ENCODE measurements around the gene GRIK5. TPM values are rescaled to one million over a fixed set of nuclear protein-coding genes. Genes with fewer than 3 reads are reported as not detected.

GRIK5 gene, protein sequence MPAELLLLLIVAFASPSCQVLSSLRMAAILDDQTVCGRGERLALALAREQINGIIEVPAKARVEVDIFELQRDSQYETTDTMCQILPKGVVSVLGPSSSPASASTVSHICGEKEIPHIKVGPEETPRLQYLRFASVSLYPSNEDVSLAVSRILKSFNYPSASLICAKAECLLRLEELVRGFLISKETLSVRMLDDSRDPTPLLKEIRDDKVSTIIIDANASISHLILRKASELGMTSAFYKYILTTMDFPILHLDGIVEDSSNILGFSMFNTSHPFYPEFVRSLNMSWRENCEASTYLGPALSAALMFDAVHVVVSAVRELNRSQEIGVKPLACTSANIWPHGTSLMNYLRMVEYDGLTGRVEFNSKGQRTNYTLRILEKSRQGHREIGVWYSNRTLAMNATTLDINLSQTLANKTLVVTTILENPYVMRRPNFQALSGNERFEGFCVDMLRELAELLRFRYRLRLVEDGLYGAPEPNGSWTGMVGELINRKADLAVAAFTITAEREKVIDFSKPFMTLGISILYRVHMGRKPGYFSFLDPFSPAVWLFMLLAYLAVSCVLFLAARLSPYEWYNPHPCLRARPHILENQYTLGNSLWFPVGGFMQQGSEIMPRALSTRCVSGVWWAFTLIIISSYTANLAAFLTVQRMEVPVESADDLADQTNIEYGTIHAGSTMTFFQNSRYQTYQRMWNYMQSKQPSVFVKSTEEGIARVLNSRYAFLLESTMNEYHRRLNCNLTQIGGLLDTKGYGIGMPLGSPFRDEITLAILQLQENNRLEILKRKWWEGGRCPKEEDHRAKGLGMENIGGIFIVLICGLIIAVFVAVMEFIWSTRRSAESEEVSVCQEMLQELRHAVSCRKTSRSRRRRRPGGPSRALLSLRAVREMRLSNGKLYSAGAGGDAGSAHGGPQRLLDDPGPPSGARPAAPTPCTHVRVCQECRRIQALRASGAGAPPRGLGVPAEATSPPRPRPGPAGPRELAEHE
- total RNA-seq (under 1 TPM; 0.31 to 0.39 TPM), polyA plus RNA-seq (not detected)

DNA sequence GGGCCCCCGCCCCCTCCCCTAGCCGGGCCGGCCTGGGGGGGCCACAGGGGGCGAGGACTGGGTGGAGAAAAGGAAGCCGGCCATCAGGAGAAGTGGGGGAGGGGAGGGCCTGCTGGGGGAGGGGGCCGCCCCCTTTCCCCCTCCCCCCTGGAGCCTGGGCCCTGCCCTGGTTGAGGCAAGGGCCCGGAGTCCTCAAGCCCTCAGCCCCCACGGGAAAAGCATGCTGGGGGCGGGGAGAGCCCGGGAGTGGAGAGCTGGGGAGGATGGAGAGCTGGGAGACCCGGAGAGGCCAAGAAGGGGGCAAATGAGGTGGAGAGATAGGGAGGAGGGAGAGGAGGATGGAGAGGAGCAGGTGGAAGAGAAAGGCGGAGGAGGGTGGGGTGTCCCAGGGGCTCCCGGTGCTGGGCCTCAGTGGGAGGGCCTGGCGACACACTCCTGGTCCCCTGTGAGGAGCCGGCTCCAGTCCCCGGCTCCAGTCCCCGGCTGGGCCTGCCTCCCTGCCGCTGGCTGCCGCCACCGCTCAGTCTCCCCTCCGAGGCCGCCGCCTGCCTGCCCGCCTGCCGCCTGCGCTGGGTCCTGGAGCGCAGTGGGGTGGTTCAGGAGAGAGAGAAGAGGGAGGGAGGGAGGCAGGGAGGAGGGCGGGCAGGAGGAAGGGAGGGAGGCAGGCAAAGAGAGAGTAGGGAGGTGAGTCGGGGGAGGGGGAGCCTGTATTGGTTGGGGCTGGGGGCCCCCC lies at the start of gene GRIK5:
TSS of gene GRIK5 (minus strand) at position 588 of the 733 bp plus-strand sequence. CDS start 4,436 bp downstream, outside the sequence.
- no peaks in the 10 kb centered on the region for H3K36me3 Mint-ChIP-seq
- Histone ChIP-seq H3K27ac (ENCODE audit: low read depth, low read length) (no peak within 1 kb of the TSS), H3K36me3 (ENCODE audit: insufficient read depth, low read length) (no peaks in the 10 kb centered on the region), H3K27me3 (ENCODE audit: insufficient read depth, low read length, poor library complexity, severe bottlenecking) (peaks cover 16% of the 10 kb centered on the region), H3K4me1 (ENCODE audit: insufficient read depth, low read length) (peaks cover 3% of the 10 kb centered on the region), H3K9me3 (ENCODE audit: low read length) (no peaks in the 10 kb centered on the region), H3K4me3 (ENCODE audit: low read length) (no peak within 1 kb of the TSS)
- H3K4me1 Mint-ChIP-seq, result peaks cover 0 to 4% (median 2%) of the 10 kb centered on the region in 3 donors
- ChIA-PET CTCF (no interaction called here), POLR2A (no interaction called here)
- peak within 1 kb of the TSS in 1 of 7 donors; percentile 74 for H3K4me3 Mint-ChIP-seq
- no peak for DNase-seq
- peak within 1 kb of the TSS in 2 of 8 donors; percentile 75 to 78 for H3K27ac Mint-ChIP-seq
- H3K27me3 Mint-ChIP-seq, result peaks cover 5 to 6% of the 10 kb centered on the region in 2 donors
- H3K9me3 Mint-ChIP-seq, result no peaks in the 10 kb centered on the region

- peaks cover 0 to 62% (median 9%) of the 10 kb centered on the region in 3 donors for H3K36me3 Mint-ChIP-seq
- CTCF ChIA-PET, result interaction anchor here (1.7 kb wide), 1 partner anchor 9 kb away, joined by 6 read pairs; no protein-coding TSS in a partner anchor
- peaks cover 7% of the 10 kb centered on the region for H3K36me3 ChIP-seq (ENCODE audit: insufficient read depth, low read length)
Measured at GRCh38 chr19:42117076-42117475, 47.1 kb upstream of the GRIK5 start.

DNA sequence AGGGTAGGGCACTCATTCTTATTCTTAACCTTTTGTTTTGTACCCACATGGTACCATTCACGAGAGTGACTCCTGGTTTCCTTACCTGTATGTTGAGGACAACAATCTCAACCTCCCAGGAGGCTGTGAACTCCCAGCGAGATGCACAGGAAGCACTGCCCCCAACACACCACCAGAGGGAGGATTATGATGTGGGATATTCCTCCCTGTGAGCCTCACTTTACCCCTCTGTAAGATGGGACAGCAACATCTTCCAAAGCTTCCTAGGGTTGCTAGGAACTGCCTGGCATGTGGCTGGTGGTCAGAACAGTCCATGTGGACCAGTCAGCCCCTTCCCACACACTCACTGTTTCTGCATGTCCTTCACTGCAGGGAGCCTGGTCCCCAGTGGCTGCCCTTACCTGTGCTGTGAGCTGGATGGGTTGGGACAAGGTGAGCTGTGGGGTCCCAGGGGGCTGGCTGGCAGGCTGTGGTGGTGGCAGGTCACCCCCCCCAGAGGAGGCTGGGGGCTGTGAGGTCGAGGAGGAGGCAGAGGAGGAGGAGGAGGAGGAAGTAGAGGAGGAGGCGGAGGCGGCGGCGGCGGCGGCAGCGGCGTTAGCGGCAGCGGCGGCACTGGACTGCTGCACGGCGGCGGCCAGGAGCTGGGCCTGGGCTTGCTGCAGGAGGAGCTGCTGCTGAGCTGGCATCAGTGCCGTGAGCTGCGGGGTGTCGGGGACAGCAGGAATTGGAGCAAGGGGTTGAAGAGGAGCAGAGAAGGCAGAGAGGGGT lies 46.5 kb upstream of the GRIK5 start:
- POLR2A ChIA-PET, result no interaction called here

More at GRCh38 chr19:42117076-42117475, 47.1 kb upstream of the GRIK5 start:
- Mint-ChIP-seq H3K27me3 (no peaks in the 10 kb centered on the region), H3K27ac (peak overlapping the region in 3 of 8 donors; percentile 27 to 96 (median 82)), H3K4me1 (peaks cover 19 to 27% (median 21%) of the 10 kb centered on the region in 3 donors), H3K4me3 (no peak overlapping the region), H3K9me3 (no peaks in the 10 kb centered on the region)
- Histone ChIP-seq H3K9me3 (ENCODE audit: low read length) (no peaks in the 10 kb centered on the region), H3K27me3 (ENCODE audit: insufficient read depth, low read length, poor library complexity, severe bottlenecking) (no peaks in the 10 kb centered on the region), H3K4me1 (ENCODE audit: insufficient read depth, low read length) (peaks cover 14% of the 10 kb centered on the region), H3K27ac (ENCODE audit: low read depth, low read length) (no peak overlapping the region), H3K4me3 (ENCODE audit: low read length) (no peak overlapping the region)
- no peak for DNase-seq
- POLR2A ChIA-PET, result no interaction called here

DNA sequence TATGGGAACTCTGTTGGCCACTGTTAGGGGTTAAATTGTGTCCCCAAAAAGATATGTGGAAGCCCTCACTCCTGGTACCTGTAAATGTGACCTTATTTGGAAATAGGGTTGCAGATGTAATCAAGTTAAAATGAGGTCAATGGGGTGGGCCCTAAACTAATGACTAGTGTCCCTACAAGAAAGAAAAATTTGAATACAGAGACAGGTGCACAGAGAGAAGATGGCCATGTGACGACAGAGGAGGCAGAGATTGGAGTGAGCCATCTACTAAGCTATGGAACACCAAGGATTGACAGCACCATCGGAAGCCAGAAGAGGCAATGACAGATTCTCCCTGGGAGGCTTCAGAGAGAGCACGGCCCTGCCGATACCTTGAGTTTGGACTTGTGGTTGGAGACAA lies 45.7 kb upstream of the GRIK5 start:
- peaks cover 6 to 13% (median 8%) of the 10 kb centered on the region in 3 donors for H3K4me1 Mint-ChIP-seq
- no peak for DNase-seq
- no peaks in the 10 kb centered on the region for H3K9me3 ChIP-seq (ENCODE audit: low read length)
- no peak overlapping the region for H3K4me3 Mint-ChIP-seq
- H3K27me3 Mint-ChIP-seq, result no peaks in the 10 kb centered on the region
- peak overlapping the region in 3 of 8 donors; percentile 4 to 22 (median 5) for H3K27ac Mint-ChIP-seq
- peaks cover 7% of the 10 kb centered on the region for H3K36me3 ChIP-seq (ENCODE audit: insufficient read depth, low read length)
- CTCF ChIA-PET, result interaction anchor here (2.8 kb wide), 1 partner anchor 17 kb away, joined by 9 read pairs; no protein-coding TSS in a partner anchor
- no peak overlapping the region for H3K27ac ChIP-seq (ENCODE audit: low read depth, low read length)
- no peaks in the 10 kb centered on the region for H3K27me3 ChIP-seq (ENCODE audit: insufficient read depth, low read length, poor library complexity, severe bottlenecking)
- peaks cover 0 to 73% (median 9%) of the 10 kb centered on the region in 3 donors for H3K36me3 Mint-ChIP-seq
- no peak overlapping the region for H3K4me3 ChIP-seq (ENCODE audit: low read length)
- H3K9me3 Mint-ChIP-seq, result no peaks in the 10 kb centered on the region
- POLR2A ChIA-PET, result no interaction called here
- H3K4me1 ChIP-seq (ENCODE audit: insufficient read depth, low read length), result peaks cover under 1% of the 10 kb centered on the region

More for the DNA sequence above, 46.5 kb upstream of the GRIK5 start:
- H3K4me1 ChIP-seq (ENCODE audit: insufficient read depth, low read length), result peaks cover 8% of the 10 kb centered on the region
- Mint-ChIP-seq H3K9me3 (no peaks in the 10 kb centered on the region), H3K27ac (peak overlapping the region in 4 of 8 donors; percentile 22 to 96 (median 54)), H3K36me3 (peaks cover 0 to 66% (median 9%) of the 10 kb centered on the region in 3 donors), H3K4me3 (no peak overlapping the region), H3K4me1 (peaks cover 14 to 21% (median 16%) of the 10 kb centered on the region in 3 donors), H3K27me3 (no peaks in the 10 kb centered on the region)
- peaks cover 7% of the 10 kb centered on the region for H3K36me3 ChIP-seq (ENCODE audit: insufficient read depth, low read length)
- DNase-seq, result no peak
- H3K27ac ChIP-seq (ENCODE audit: low read depth, low read length), result no peak overlapping the region
- H3K27me3 ChIP-seq (ENCODE audit: insufficient read depth, low read length, poor library complexity, severe bottlenecking), result no peaks in the 10 kb centered on the region
- CTCF ChIA-PET, result interaction anchor here (1.7 to 2.8 kb wide), 2 partner anchors 8 to 16 kb away, joined by 6 to 9 read pairs; no protein-coding TSS in a partner anchor
- no peaks in the 10 kb centered on the region for H3K9me3 ChIP-seq (ENCODE audit: low read length)
- no peak overlapping the region for H3K4me3 ChIP-seq (ENCODE audit: low read length)

- ChIA-PET POLR2A (no interaction called here), CTCF (interaction anchor here (1.5 to 2.8 kb wide), 2 partner anchors 8 to 18 kb away, joined by 6 to 9 read pairs; no protein-coding TSS in a partner anchor)
- H3K36me3 Mint-ChIP-seq, result peaks cover 0 to 77% (median 9%) of the 10 kb centered on the region in 3 donors
- no peaks in the 10 kb centered on the region for H3K9me3 Mint-ChIP-seq
- H3K27ac Mint-ChIP-seq, result no peak overlapping the region
- Histone ChIP-seq H3K9me3 (ENCODE audit: low read length) (no peaks in the 10 kb centered on the region), H3K27ac (ENCODE audit: low read depth, low read length) (no peak overlapping the region), H3K36me3 (ENCODE audit: insufficient read depth, low read length) (peaks cover 7% of the 10 kb centered on the region), H3K27me3 (ENCODE audit: insufficient read depth, low read length, poor library complexity, severe bottlenecking) (no peaks in the 10 kb centered on the region), H3K4me3 (ENCODE audit: low read length) (no peak overlapping the region), H3K4me1 (ENCODE audit: insufficient read depth, low read length) (no peaks in the 10 kb centered on the region)
- peaks cover 5 to 9% (median 5%) of the 10 kb centered on the region in 3 donors for H3K4me1 Mint-ChIP-seq
- no peaks in the 10 kb centered on the region for H3K27me3 Mint-ChIP-seq
- H3K4me3 Mint-ChIP-seq, result no peak overlapping the region
- no peak for DNase-seq
Measured at GRCh38 chr19:42115219-42115618, 45.2 kb upstream of the GRIK5 start.

DNA sequence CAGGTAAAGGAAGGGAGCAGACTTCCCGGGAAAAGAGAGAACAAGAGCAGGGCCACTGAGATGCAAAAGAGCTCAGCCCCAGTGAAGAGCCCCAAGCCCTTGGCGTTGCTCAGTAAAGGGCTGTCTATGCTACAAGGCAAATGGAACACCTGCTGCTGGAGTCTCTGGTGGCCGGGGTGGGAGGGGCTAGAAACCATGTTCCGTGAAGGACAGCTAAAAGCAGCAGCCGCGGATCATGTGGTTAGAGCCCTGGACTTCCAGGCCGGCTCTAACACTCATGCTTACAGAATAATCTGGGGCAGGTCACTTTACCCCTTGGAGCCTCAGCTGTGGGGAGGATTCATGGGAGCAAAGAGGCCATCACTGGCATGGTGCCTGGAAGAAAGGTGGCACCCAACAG lies 44.4 kb upstream of the GRIK5 start:
- POLR2A ChIA-PET, result no interaction called here
- H3K27ac ChIP-seq (ENCODE audit: low read depth, low read length), result no peak overlapping the region

More for the DNA sequence above, 44.4 kb upstream of the GRIK5 start:
- Histone ChIP-seq H3K9me3 (ENCODE audit: low read length) (no peaks in the 10 kb centered on the region), H3K27me3 (ENCODE audit: insufficient read depth, low read length, poor library complexity, severe bottlenecking) (no peaks in the 10 kb centered on the region), H3K4me1 (ENCODE audit: insufficient read depth, low read length) (no peaks in the 10 kb centered on the region), H3K36me3 (ENCODE audit: insufficient read depth, low read length) (peaks cover 7% of the 10 kb centered on the region), H3K4me3 (ENCODE audit: low read length) (no peak overlapping the region)
- Mint-ChIP-seq H3K4me1 (peaks cover 5 to 9% (median 5%) of the 10 kb centered on the region in 3 donors), H3K27ac (peak overlapping the region in 5 of 8 donors; percentile 27 to 66 (median 48)), H3K4me3 (no peak overlapping the region), H3K9me3 (no peaks in the 10 kb centered on the region), H3K27me3 (no peaks in the 10 kb centered on the region), H3K36me3 (peaks cover 0 to 78% (median 9%) of the 10 kb centered on the region in 3 donors)
- DNase-seq, result no peak
- CTCF ChIA-PET, result interaction anchor here (1.0 to 2.8 kb wide), 4 partner anchors 9 to 182 kb away, joined by 4 to 9 read pairs (median 6); no protein-coding TSS in a partner anchor
